HAP-1 (cell line): ENCODE measurements around the gene AIFM3.

Experiments
- DNase-seq, 2 experiments: peaks; one replicate each; pipeline ENCODE4 v3.0.0-alpha.2; 2016 to 2020; ENCODE audit warnings: low spot score in 2 of 2
- H3K27me3 ChIP-seq: fragments of 250-450 bp; sonication (Bioruptor Pico); 2 replicates; pipeline ENCODE4 v1.5.1; 2020; ENCODE audit warnings: low read depth, mild to moderate bottlenecking, moderate library complexity
- H3K36me3 ChIP-seq: fragments of 250-450 bp; sonication (Bioruptor Pico); replicated peaks from 2 replicates; pipeline ENCODE4 v1.5.1; 2020; ENCODE audit warnings: mild to moderate bottlenecking
- H3K4me1 ChIP-seq: fragments of 250-450 bp; sonication (Bioruptor Pico); 2 replicates; pipeline ENCODE4 v1.5.1; 2020; ENCODE audit warnings: mild to moderate bottlenecking
- H3K4me3 ChIP-seq: fragments of 250-450 bp; sonication (Bioruptor Pico); 2 replicates; pipeline ENCODE4 v1.5.1; 2020; ENCODE audit warnings: mild to moderate bottlenecking, moderate library complexity
- H3K9me3 ChIP-seq: fragments of 250-450 bp; sonication (Bioruptor Pico); 2 replicates; pipeline ENCODE4 v1.5.1; 2020; ENCODE audit warnings: mild to moderate bottlenecking, moderate library complexity
- in situ Hi-C: fragments of 300-500 bp; cut with MboI; formaldehyde crosslinking; loops from 3 replicates; pipeline ENCODE4 v1.14.3; 2020; ENCODE audit warnings: low sequenced_read_pairs, inconsistent platforms, mixed read lengths

AIFM3 gene

DNA sequence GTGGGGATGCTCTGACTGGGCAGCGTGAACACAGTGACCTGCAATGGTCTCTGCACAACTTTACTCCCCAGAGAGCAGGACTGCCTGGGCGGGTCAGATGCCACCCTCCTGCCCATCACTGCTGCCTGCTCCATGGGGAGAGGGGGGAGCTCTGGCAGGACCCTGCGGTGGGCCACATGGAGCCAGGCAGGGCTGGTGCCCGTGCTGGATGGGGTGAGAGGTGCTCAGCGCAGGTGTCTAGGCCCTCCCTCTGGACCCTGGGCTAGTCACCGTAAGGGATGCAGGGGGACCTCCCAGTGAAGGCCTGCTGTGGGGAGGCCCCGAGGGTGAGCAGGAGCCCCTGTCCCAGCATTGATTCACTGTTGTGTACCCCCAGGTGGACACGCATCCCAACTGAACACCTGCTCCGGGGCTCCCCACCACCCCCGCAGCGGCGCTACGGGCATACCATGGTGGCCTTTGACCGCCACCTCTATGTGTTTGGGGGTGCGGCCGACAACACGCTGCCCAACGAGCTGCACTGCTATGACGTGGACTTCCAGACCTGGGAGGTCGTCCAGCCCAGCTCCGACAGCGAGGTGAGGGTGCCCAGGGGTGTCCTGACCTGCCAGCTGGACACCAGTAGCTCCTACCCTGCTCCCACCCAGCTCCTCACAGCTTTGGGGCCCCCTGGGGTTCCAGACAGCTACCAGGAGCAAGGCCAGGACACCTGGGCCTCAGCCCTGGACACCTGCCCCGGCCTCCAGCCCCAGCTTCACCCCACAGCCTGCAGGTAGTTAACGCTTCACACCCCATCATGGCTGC is 24.4 kb downstream of the AIFM3 start:
- in situ Hi-C loops, result no loop called here
- H3K9me3 ChIP-seq, result no peaks in the 10 kb centered on the region
- H3K27me3 ChIP-seq, result no peaks in the 10 kb centered on the region
- H3K4me3 ChIP-seq, result no peak overlapping the region
- no peak for DNase-seq
- no peaks in the 10 kb centered on the region for H3K4me1 ChIP-seq
- peaks cover 23% of the 10 kb centered on the region for H3K36me3 ChIP-seq

DNA sequence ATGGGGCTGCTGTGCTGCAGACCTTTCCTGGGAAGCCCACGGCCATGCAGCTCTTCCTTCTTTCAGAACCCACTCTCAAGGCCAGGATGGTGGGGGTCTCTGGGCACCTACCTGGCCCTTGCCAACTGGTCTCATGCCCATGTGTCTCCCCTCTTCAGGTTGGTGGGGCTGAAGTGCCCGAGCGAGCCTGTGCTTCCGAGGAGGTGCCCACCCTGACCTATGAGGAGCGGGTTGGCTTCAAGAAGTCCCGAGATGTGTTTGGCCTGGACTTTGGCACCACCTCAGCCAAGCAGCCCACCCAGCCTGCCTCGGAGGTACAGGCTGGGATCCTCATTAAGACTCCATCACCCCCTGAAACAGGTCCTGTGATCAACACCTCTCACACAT is 25.0 kb downstream of the AIFM3 start:
- no peaks in the 10 kb centered on the region for H3K4me1 ChIP-seq
- H3K4me3 ChIP-seq, result no peak overlapping the region
- no peaks in the 10 kb centered on the region for H3K9me3 ChIP-seq
- peaks cover 26% of the 10 kb centered on the region for H3K36me3 ChIP-seq
- no peak for DNase-seq
- in situ Hi-C loops, result no loop called here
- H3K27me3 ChIP-seq, result no peaks in the 10 kb centered on the region

DNA sequence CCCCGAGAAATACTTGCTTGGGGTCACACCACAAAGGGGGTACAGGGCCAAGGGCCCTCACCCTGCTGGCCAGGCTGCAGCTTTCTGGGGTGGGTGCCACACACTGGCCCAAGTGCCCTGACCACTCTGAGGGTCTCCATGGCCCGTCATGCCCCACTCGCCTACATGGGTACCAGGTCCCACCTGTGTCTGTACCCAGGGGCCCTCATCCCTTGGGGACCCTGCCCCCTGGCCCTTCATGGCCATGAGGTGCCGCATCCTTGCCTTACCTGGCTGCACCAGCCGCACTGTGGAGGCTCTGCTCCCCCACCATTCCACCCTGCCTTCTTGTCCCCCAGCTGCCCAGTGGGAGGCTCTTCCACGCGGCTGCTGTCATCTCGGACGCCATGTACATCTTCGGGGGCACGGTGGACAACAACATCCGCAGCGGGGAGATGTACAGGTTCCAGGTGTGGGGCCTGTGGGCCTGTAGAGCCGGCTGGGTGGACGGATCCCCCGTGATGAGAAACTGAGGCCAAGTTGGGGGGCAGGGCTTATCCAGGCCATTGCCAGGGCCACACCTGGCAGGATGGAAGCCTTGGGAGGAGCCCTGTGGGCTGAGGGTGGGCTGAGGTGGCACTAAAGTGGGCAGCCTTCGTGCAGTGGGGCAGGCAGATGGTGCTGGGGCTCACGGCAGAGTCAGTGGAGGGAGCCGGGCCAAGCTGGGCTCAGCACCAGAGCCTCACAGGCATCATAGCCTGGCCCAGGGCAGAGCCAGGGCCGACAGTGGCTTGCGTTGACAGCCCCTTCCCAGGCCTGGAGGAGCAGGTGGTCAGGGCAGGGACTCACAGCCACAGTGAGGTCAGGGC is 25.6 kb downstream of the AIFM3 start:
- DNase-seq, result no peak
- no peak overlapping the region for H3K4me3 ChIP-seq
- H3K36me3 ChIP-seq, result peaks cover 30% of the 10 kb centered on the region
- H3K9me3 ChIP-seq, result no peaks in the 10 kb centered on the region
- H3K27me3 ChIP-seq, result no peaks in the 10 kb centered on the region
- H3K4me1 ChIP-seq, result no peaks in the 10 kb centered on the region
- in situ Hi-C loops, result no loop called here

DNA sequence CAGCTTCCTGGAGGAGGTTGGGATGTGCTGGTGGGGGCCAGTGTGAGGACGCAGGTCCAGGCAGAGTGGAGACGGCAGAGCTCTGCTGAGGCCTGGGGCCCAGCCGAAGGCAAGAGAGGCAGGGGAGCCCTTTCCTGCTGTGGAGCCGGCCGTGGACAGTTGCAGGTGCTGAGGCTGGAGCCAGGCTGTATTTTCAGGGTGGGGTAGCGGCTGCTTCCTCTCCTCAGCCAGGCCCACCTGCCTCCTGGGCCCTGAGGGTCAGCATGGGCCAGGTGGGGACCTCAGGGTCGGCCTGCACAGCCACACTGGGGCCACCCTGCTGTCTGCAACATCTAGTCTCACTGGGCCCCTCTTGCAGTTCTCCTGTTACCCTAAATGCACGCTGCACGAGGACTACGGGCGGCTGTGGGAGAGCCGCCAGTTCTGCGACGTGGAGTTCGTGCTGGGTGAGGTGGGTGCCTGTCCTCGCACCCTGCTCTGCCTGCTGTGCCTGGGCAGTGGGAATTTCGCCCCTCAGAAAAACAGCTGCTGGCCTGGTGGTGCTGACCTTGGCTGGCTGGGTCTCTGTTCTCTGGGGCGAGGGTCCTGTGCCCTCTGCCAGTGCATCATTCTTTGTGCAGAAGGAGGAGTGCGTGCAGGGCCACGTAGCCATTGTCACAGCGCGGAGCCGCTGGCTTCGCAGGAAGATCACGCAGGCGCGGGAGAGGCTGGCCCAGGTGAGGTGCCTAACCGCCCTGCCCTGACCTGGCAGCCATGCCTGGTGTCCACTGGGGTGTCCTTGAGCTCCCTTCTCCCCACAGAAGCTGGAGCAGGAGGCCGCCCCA is 26.5 kb downstream of the AIFM3 start:
- DNase-seq, result no peak
- Histone ChIP-seq H3K36me3 (peaks cover 35% of the 10 kb centered on the region), H3K27me3 (no peaks in the 10 kb centered on the region), H3K9me3 (no peaks in the 10 kb centered on the region), H3K4me1 (no peaks in the 10 kb centered on the region), H3K4me3 (no peak overlapping the region)
- in situ Hi-C loops, result no loop called here

DNA sequence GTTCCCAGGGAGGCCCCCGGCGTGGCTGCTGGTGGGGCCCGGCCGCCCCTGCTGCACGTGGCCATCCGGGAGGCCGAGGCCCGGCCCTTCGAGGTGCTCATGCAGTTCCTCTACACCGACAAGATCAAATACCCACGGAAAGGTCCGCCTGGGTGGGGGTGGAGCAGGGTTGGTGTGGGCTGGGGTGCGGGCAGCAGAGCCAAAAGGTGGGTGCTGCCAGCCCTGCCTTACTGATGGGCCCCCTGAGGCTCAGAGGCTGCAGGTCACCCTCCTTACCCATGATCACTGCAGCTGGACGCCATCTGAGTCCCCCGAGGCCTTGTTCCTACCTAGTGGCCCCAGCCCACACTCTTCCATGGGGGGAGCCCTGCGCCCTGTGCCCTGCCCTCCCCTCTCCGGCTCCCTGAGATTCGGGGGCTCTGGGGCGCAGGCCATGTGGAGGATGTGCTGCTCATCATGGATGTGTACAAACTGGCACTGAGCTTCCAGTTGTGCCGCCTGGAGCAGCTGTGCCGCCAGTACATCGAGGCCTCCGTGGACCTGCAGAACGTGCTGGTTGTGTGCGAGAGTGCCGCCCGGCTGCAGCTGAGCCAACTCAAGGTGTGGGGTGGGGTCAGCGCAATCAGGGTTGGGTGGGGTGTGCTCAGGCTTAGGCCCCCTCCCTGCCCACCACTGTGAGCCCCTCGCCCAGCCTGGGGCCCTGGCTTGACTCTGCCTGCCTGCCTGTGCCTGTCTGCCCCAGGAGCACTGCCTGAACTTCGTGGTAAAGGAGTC is 27.3 kb downstream of the AIFM3 start:
- Histone ChIP-seq H3K4me3 (no peak overlapping the region), H3K4me1 (no peaks in the 10 kb centered on the region), H3K9me3 (no peaks in the 10 kb centered on the region), H3K36me3 (peaks cover 42% of the 10 kb centered on the region), H3K27me3 (no peaks in the 10 kb centered on the region)
- DNase-seq, result no peak
- in situ Hi-C loops, result no loop called here

DNA sequence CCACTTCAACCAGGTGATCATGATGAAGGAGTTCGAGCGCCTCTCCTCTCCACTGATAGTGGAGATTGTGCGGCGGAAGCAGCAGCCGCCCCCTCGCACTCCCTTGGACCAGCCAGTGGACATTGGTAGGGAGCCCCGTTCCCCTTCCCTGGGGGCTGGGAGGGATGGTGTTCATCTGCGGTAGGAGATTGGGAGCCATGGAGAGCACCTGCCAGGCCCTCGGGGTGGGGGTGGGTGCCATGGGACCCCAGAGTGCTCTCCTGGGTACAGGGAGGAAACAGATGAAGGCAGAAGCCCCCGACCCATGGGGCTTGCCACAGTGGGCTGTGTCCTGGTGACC is 27.8 kb downstream of the AIFM3 start:
- in situ Hi-C loops, result no loop called here
- no peak overlapping the region for H3K4me3 ChIP-seq
- no peaks in the 10 kb centered on the region for H3K27me3 ChIP-seq
- H3K4me1 ChIP-seq, result no peaks in the 10 kb centered on the region
- H3K9me3 ChIP-seq, result no peaks in the 10 kb centered on the region
- DNase-seq, result no peak
- peaks cover 47% of the 10 kb centered on the region for H3K36me3 ChIP-seq

DNA sequence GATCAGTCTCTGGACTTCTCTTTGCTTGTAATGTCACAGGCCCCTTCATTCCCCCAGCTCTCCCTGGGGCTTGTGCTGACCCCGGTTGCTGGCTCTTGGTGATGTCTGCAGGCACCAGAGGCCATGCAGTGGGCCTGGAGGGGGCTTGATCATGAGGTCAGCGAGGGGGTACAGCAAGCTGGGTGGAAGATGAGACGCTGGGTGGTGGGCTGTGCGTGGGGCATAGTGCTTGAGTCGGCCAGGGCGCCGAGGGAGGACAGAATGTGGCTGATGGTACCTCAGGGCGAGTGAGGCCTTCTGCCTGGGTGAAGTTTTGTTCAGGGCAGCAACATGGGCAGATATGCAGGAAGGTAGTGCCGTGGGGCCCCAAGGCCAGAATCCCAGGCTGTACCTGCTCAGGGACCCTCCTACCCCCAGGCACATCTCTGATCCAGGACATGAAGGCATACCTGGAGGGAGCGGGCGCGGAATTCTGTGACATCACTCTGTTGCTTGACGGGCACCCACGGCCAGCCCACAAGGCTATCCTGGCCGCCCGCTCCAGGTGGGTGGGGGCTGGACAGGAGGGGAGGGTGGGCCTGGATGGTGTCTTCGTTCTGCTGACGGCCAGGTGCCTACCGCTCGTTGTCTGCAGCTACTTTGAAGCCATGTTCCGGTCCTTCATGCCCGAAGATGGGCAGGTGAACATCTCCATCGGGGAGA is 28.4 kb downstream of the AIFM3 start:
- DNase-seq, result no peak
- H3K4me1 ChIP-seq, result peaks cover 2% of the 10 kb centered on the region
- no peak overlapping the region for H3K4me3 ChIP-seq
- H3K36me3 ChIP-seq, result peaks cover 53% of the 10 kb centered on the region
- no peaks in the 10 kb centered on the region for H3K9me3 ChIP-seq
- no peaks in the 10 kb centered on the region for H3K27me3 ChIP-seq
- in situ Hi-C loops, result no loop called here

DNA sequence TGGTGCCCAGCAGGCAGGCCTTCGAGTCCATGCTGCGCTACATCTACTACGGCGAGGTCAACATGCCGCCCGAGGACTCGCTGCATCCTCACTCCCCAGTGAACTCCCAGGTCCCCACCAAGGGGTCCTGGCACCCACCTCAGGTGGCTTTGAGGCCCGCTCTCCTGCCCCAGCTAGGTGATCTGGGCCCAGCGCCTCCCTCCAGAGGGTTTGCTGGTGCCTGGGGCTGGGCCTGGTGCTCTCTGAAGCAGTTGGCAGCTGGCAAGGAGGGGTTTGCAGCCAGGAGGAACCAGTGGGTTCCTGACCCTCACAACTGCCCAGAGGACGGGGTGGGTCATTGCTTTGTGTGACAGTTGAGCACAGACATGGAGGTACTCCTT is 29.0 kb downstream of the AIFM3 start:
- DNase-seq, result no peak
- Histone ChIP-seq H3K9me3 (no peaks in the 10 kb centered on the region), H3K4me1 (peaks cover 8% of the 10 kb centered on the region), H3K27me3 (no peaks in the 10 kb centered on the region), H3K36me3 (peaks cover 57% of the 10 kb centered on the region), H3K4me3 (no peak overlapping the region)
- in situ Hi-C loops, result no loop called here

DNA sequence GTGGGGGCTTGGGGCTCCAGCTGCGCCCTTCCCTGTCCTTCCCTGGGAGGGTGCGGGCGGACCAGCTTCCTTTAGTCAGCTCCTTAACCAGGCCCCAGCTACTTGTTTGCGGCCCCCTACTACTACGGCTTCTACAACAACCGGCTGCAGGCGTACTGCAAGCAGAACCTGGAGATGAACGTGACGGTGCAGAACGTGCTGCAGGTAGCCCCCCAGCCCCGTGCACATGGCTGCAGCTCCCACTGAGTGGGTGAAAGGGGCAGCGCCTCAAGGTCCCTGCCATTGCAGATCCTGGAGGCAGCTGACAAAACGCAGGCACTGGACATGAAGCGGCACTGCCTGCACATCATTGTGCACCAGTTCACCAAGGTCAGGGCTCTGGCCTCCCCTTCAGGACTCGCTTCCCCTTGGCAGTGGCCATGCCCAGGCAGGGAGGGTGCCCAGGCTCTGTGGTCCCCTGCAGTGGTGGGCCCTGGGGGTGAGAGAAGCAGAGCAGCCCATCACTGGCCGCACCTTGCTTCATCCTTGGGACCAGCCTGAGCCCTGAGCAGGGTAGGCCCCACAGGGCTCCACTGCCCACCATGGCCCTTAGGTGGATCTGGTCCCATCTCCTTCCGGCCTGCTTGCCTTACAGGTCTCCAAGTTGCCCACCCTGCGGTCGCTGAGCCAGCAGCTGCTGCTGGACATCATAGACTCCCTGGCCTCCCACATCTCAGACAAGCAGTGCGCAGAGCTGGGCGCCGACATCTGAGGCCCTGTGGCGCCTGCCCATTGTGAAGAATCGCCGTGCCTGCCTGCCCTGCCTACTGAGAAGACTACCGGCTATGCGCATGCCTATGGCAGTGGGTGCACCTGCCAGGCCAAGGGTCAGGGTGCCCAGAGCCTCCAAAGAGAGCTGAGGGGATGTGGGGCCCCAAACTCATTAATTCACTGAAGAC is 29.8 kb downstream of the AIFM3 start:
- H3K4me3 ChIP-seq, result no peak overlapping the region
- H3K27me3 ChIP-seq, result no peaks in the 10 kb centered on the region
- in situ Hi-C loops, result no loop called here
- peaks cover 48% of the 10 kb centered on the region for H3K36me3 ChIP-seq
- peaks cover 12% of the 10 kb centered on the region for H3K4me1 ChIP-seq
- no peak for DNase-seq
- H3K9me3 ChIP-seq, result no peaks in the 10 kb centered on the region

DNA sequence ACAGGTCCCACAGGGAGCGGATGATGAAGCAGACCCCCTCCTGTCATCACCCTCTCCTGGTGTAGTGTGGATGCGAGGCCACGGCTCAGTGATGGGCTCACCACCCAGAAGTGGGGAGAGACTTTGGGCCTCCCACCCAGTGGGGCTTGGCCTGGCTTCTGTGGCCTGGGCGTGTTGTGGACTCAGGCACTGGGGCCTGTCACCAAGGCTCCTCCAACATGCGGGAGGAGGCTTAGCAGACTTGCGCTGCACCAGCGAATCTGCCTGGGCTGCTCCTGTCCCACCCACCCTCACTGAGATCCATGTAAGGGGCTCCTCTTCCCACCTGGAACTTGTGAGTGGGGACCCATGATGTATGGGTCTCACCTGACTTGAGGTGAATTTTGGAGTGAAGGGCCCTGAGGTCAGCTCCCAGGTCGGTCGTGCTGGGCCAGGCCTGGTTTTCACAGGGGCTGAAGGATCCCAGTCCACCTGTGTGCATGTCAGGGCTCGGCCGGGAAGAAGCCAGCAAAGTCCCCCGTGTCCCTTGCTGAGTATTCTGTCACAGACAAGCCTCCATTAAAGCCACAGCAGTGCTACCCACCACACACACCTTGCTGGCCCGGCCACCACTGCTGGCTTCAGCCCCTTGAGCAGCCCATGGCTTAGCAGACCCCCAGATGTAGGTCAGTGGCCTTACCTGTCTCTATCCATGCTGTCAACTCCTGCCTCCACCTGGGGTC is 30.6 kb downstream of the AIFM3 start:
- Histone ChIP-seq H3K9me3 (no peaks in the 10 kb centered on the region), H3K4me3 (no peak overlapping the region), H3K4me1 (peaks cover 12% of the 10 kb centered on the region), H3K36me3 (peaks cover 40% of the 10 kb centered on the region), H3K27me3 (no peaks in the 10 kb centered on the region)
- no peak for DNase-seq
- in situ Hi-C loops, result no loop called here

DNA sequence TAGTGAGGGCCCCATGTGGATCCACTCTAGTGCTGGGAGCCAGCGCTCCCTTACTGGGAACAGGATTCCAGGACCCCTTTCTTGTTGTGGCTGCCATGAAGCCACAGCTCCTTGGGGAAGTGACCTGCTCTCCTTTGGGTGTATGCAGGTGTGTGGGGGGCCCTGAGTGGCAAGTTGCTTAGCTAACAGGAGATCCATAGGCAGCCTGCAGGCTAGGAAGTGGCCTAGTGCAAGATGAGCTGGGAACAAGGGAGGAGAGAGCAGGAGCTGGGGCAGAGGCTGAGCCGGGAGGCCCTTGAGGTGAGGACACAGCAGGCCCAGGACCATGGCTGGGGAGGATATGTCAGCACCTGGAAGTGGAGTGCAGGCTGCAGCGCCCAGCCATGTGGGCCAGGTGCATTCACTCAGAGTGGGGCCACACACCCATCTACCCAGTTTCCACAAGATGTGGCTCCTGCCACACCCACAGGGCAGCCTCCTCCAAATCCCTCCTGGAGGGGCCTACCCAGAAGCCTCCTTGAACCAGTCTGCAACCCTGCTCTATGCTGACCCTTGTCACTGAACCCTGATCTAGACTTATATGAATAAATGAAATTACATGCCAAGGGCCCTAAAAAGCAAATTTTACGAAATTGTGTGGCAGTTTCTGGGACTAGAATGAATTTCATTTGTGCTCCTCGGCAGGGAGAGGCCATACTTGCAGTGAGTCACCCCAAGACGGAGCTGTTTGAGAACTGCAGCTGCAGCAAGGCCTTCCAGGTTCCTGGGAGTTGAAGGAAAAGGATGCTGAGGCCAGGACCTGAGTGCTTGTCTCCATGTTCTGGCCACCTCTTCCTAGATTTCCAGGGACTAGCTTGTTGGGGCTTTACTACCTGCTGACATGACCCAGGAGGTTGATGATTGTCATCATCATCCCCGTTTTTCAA is 31.6 kb downstream of the AIFM3 start:
- Histone ChIP-seq H3K9me3 (no peaks in the 10 kb centered on the region), H3K4me1 (peaks cover 12% of the 10 kb centered on the region), H3K4me3 (no peak overlapping the region), H3K36me3 (peaks cover 40% of the 10 kb centered on the region), H3K27me3 (no peaks in the 10 kb centered on the region)
- in situ Hi-C loops, result no loop called here
- DNase-seq, result no peak
